K562 (cell line): ENCODE data around the gene DNAAF1. TPM values are rescaled to one million over a fixed set of nuclear protein-coding genes. Genes with fewer than 3 reads are reported as not detected.
"Not testable (repeated sequence)": the region's sequence is repeated elsewhere in the genome, so short reads cannot be mapped to it uniquely, and the experiment has no call there.

Source experiments
- ATAC-seq: fragments of 200-7000 bp; cut with Tn5 transposase; 3 replicates; pipeline ENCODE4 v1.9.1; 2020; ENCODE audit warnings: moderate library complexity
- BruUV-seq: library from RNA; stranded (reverse); fragments of 400-500 nt; replicated peaks from 2 replicates; lab custom pipeline; 2021; lab: Mats Ljungman, UMichigan
- CTCF ChIA-PET: fragments of 300-600 bp; formaldehyde crosslinking; extraction: SDS; loops from one replicate; lab custom pipeline; 2021; ENCODE audit warnings: low intra/inter-chr PET ratio; lab: Yijun Ruan, JAX
- POLR2A ChIA-PET: fragments of 300-600, 350-650 bp; sonication (Branson Sonifier 250); formaldehyde crosslinking; extraction: SDS; loops from one replicate; lab custom pipeline; 2021; ENCODE audit warnings: antibody characterized with exemption, inconsistent platforms; lab: Yijun Ruan, JAX
- DNase-seq, 4 experiments: peaks; one replicate each; pipeline versions ENCODE4 v3.0.0 to v3.0.0-alpha.2; 2011 to 2018; ENCODE audit warnings: low spot score in 3 of 4, mixed read lengths in 3 of 4; ENCODE audit errors: extremely low read depth in 1 of 4
- FAIRE-seq: peaks from 2 replicates; lab custom pipeline; 2011; peaks lifted over from hg19 to GRCh38; lab: Jason Lieb, UNC
- H2AFZ ChIP-seq: 2 replicates; pipeline ENCODE4 v1.6.0; 2011; ENCODE audit warnings: low read depth, low read length, control low read depth, inconsistent platforms
- H3K27ac ChIP-seq: fragments of 200-600 bp; 3 replicates; pipeline ENCODE4 v1.8.0; 2011; ENCODE audit warnings: low read depth, mild to moderate bottlenecking, control low read depth, inconsistent platforms, low read length, moderate library complexity, mixed read lengths; ENCODE audit errors: extremely low read depth
- H3K27me3 ChIP-seq, 2 experiments: fragments of 300-600 bp in 1 of 2; 2 replicates in 1 of 2; 3 replicates in 1 of 2; pipeline versions ENCODE4 v1.6.0 to v1.8.0; 2011; ENCODE audit warnings: inconsistent platforms in 2 of 2, low read length in 2 of 2, mild to moderate bottlenecking in 1 of 2, mixed read lengths in 1 of 2, moderate library complexity in 1 of 2; ENCODE audit not compliant: control insufficient read depth in 2 of 2, insufficient read depth in 2 of 2
- H3K36me3 ChIP-seq: fragments of 300-600 bp; 3 replicates; pipeline ENCODE4 v1.8.0; 2011; ENCODE audit warnings: mild to moderate bottlenecking, low read length, inconsistent platforms; ENCODE audit not compliant: control insufficient read depth, insufficient read depth
- H3K4me1 ChIP-seq, 2 experiments: fragments of 200-600 bp in 1 of 2; replicated peaks in 1 of 2; 2 replicates in 1 of 2; 3 replicates in 1 of 2; pipeline versions ENCODE4 v1.5.1 to v1.8.0; 2011; ENCODE audit warnings: inconsistent platforms in 2 of 2, low read length in 2 of 2, mild to moderate bottlenecking in 1 of 2, mixed read lengths in 1 of 2, moderate library complexity in 1 of 2; ENCODE audit not compliant: control insufficient read depth in 2 of 2, insufficient read depth in 2 of 2
- H3K4me2 ChIP-seq: 2 replicates; pipeline ENCODE4 v1.6.1; 2011; ENCODE audit warnings: low read length, control low read depth, inconsistent platforms, mixed read lengths; ENCODE audit not compliant: insufficient read depth
- H3K4me3 ChIP-seq: fragments of 200-600 bp; sonication (generic), shearing (Covaris generic); 2 replicates; pipeline ENCODE4 v1.5.1; 2016; ENCODE audit warnings: control low read depth, inconsistent platforms
- H3K79me2 ChIP-seq: fragments of 200-600 bp; 3 replicates; pipeline ENCODE4 v1.8.0; 2011; ENCODE audit warnings: low read length, inconsistent platforms; ENCODE audit not compliant: control insufficient read depth, insufficient read depth
- H3K9ac ChIP-seq, 2 experiments: 2 replicates each; pipeline versions ENCODE4 v1.6.0 to v1.6.1; 2011; ENCODE audit warnings: low read depth in 2 of 2, low read length in 2 of 2, control low read depth in 1 of 2, inconsistent platforms in 1 of 2, mild to moderate bottlenecking in 1 of 2, mixed read lengths in 1 of 2; ENCODE audit not compliant: insufficient read depth in 1 of 2
- H3K9me1 ChIP-seq: one replicate; pipeline ENCODE4 v1.6.0; 2011; ENCODE audit warnings: inconsistent platforms, mild to moderate bottlenecking, low read length, moderate library complexity; ENCODE audit not compliant: control insufficient read depth, insufficient read depth
- H3K9me3 ChIP-seq: replicated peaks from 2 replicates; pipeline ENCODE4 v1.5.1; 2011; ENCODE audit warnings: low read depth, low read length, inconsistent platforms; ENCODE audit not compliant: control insufficient read depth, insufficient read depth
- H4K20me1 ChIP-seq: replicated peaks from 2 replicates; pipeline ENCODE4 v1.6.1; 2011; ENCODE audit warnings: low read length, inconsistent platforms, mixed read lengths; ENCODE audit not compliant: control insufficient read depth, insufficient read depth
- MED1 ChIP-seq: sonication (generic); formaldehyde crosslinking; IDR thresholded peaks from 2 replicates; pipeline ENCODE4 v1.8.1; 2023; ENCODE audit warnings: missing genetic modification reagents, borderline replicate concordance
- PML ChIP-seq: IDR thresholded peaks from 2 replicates; pipeline ENCODE4 v1.6.1; 2012; ENCODE audit warnings: low read length, inconsistent platforms
- POU5F1 ChIP-seq: fragments of 150-350 bp; IDR thresholded peaks from 2 replicates; pipeline ENCODE4 v1.6.1; 2014; ENCODE audit warnings: borderline replicate concordance, low read length, low read depth, mild to moderate bottlenecking; ENCODE audit not compliant: partially characterized antibody
- RFX1 ChIP-seq: fragments of 450-650 bp; IDR thresholded peaks from 2 replicates; pipeline ENCODE4 v1.6.1; 2016; ENCODE audit warnings: mild to moderate bottlenecking, moderate library complexity
- RFX5 ChIP-seq: IDR thresholded peaks from 2 replicates; pipeline ENCODE4 v1.6.1; 2011; ENCODE audit warnings: low read depth, mild to moderate bottlenecking, improper control_type of control experiment, low read length
- TAF9B ChIP-seq: fragments of 450-650 bp; IDR thresholded peaks from 2 replicates; pipeline ENCODE4 v1.6.1; 2018; ENCODE audit warnings: mild to moderate bottlenecking; ENCODE audit not compliant: partially characterized antibody
- TRIM28 ChIP-seq: fragments of 450-650 bp; IDR thresholded peaks from 2 replicates; pipeline ENCODE4 v1.6.1; 2017
- ZNF121 ChIP-seq: sonication (generic); formaldehyde crosslinking; conservative IDR thresholded peaks from 2 replicates; pipeline ENCODE4 v1.8.0; 2022; ENCODE audit warnings: missing genetic modification reagents
- ZSCAN29 ChIP-seq: fragments of 450-650 bp; IDR thresholded peaks from 2 replicates; pipeline ENCODE4 v1.6.1; 2017
- whole genome bisulfite sequencing: fragments of 100-300 bp; shearing (Covaris generic); methylation state at CpG from one replicate; pipeline ENCODE4 v1.1.6; 2016; ENCODE audit warnings: low coverage, mixed read lengths; ENCODE audit not compliant: insufficient coverage; ENCODE audit errors: missing lambda C conversion rate; 5-methylcytosine and 5-hydroxymethylcytosine counted together
- in situ Hi-C: fragments of 300-500 bp; cut with MboI; formaldehyde crosslinking; loops from 4 replicates; pipeline ENCODE4 v1.15.0; 2018; ENCODE audit warnings: inconsistent platforms, mixed read lengths
- intact Hi-C: fragments of 100-400 bp; cut with micrococcal nuclease; formaldehyde crosslinking; loops from 2 replicates; pipeline ENCODE4 v1.14.2; 2022
- polyA plus RNA-seq, 8 experiments: library from polyadenylated mRNA; depleted of rRNA in 4 of 8; stranded (reverse) in 5 of 8; unstranded in 3 of 8; fragments of >200 nt; fragmentation: Nextera tagmentation in 2 of 8; fragmentation: Illumina TruSeq in 1 of 8; extraction: Ambion mirVana in 2 of 8; extraction: Trizol in 1 of 8; gene quantifications; 2 replicates each; pipeline versions ENCODE4 v1.2.1 to v1.2.3, GENCODE V29; 2011 to 2014; ENCODE audit warnings: inconsistent platforms in 1 of 8, missing spikeins in 1 of 8
- total RNA-seq, 7 experiments: library from RNA; depleted of rRNA in 6 of 7; stranded (reverse); fragments of >200 nt in 6 of 7; fragmentation: Illumina TruSeq in 2 of 7; extraction: Trizol in 2 of 7; gene quantifications; 2 replicates each; pipeline versions ENCODE4 v1.2.1 to v1.2.3, GENCODE V29; 2011 to 2021; ENCODE audit warnings: low replicate concordance in 1 of 7
- TF ChIP-seq, protein P1 (sequence below): fragments of 450-650 bp; formaldehyde crosslinking; IDR thresholded peaks from 2 replicates; pipeline ENCODE4 v1.4.0; 2022; ENCODE audit warnings: mild to moderate bottlenecking, moderate library complexity

Gene DNAAF1
- total and polyA plus RNA-seq, 9 of the 15 experiments (the other 6 are each of a cell fraction or from before 2014, with no cell fraction given) = 0.01 TPM; not detected in 8

- in situ Hi-C loops, BruUV-seq, FAIRE-seq, H3K9me1 ChIP-seq, H2AFZ ChIP-seq, H3K4me3 ChIP-seq, H3K4me2 ChIP-seq, H3K36me3 ChIP-seq, CTCF ChIA-PET, H3K79me2 ChIP-seq, intact Hi-C loops, H4K20me1 ChIP-seq, DNase-seq, H3K27ac ChIP-seq, H3K9ac ChIP-seq, H3K9me3 ChIP-seq, ATAC-seq, H3K4me1 ChIP-seq: not testable (repeated sequence)
- peaks cover 61 to 75% of the 10 kb centered on the region in 2 experiments for H3K27me3 ChIP-seq
- TF ChIP-seq ZNF121 (CRISPR knock-in tag) = peak; percentile 85
- 3% methylated on average over 3 of the region's 3 CpGs for WGBS
- POLR2A ChIA-PET = interaction anchor here (0.8 kb wide), 1 partner anchor 63 kb away, joined by 4 read pairs; no protein-coding TSS in a partner anchor
Observed at GRCh38 chr16:84216144-84216543, 71.0 kb downstream of the DNAAF1 start.

DNA sequence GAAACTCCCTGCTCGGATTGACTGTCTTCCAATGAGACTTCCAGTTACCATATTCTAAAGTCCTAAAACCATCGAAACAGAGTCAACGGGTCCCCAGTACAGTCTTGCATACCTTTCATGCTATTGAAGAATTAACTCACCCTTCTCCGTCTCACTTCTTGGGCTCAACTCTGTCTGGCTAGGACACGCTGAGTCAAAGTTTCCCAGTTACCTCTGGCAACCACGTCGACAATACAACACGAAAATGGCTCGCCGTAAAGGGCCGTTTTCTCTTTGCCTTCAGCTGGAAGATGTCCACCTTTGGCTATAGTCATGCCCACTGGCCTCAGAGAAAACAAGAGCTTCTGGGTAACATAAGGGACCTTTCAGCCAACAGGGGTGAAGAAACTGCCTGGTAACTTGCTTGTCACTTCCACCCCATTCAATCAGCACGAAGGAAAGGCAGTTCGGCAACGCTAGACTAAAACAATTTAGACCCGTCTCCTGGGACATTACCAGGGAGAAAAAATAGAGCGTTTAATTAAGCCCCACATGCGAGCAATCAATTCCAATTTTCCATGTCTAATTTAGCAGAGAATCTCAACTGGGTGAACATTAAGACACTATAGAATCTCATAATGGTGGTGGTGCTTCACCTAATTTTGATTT is 73.2 kb downstream of the DNAAF1 start:
- CTCF ChIA-PET = no interaction called here
- Histone ChIP-seq H3K27ac (no peak overlapping the region), H3K27me3 (peaks cover 78 to 86% of the 10 kb centered on the region in 2 experiments), H3K36me3 (no peaks in the 10 kb centered on the region), H3K79me2 (no peaks in the 10 kb centered on the region)
- no peak for FAIRE-seq
- no peak for ATAC-seq
- TF ChIP-seq PML = no peak
- TF ChIP-seq TAF9B = no peak
- peak; percentile 67 for TF ChIP-seq RFX5
- TF ChIP-seq MED1 (CRISPR knock-in tag) = no peak
- no peak for TF ChIP-seq POU5F1
- peak; percentile 41 for TF ChIP-seq RFX1
- TF ChIP-seq, protein P1, sequence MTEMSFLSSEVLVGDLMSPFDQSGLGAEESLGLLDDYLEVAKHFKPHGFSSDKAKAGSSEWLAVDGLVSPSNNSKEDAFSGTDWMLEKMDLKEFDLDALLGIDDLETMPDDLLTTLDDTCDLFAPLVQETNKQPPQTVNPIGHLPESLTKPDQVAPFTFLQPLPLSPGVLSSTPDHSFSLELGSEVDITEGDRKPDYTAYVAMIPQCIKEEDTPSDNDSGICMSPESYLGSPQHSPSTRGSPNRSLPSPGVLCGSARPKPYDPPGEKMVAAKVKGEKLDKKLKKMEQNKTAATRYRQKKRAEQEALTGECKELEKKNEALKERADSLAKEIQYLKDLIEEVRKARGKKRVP (CRISPR knock-in tag) = no peak
- no peak for TF ChIP-seq TRIM28
- TF ChIP-seq ZSCAN29 = no peak
- TF ChIP-seq, all 486 proteins: peak for 2
- no peak overlapping the region for H3K4me3 ChIP-seq
- H4K20me1 ChIP-seq = peaks cover 8% of the 10 kb centered on the region; the same call in 1 of the 2 replicates
- in situ Hi-C loops = no loop called here
- whole genome bisulfite sequencing = 2% methylated on average over 17 of the region's 17 CpGs
- BruUV-seq = no TSS peak
- no peak for DNase-seq
- no peak overlapping the region for H3K4me2 ChIP-seq
- no peak overlapping the region for H2AFZ ChIP-seq
- no peaks in the 10 kb centered on the region for H3K9me3 ChIP-seq
- peaks cover 0 to 6% of the 10 kb centered on the region in 2 experiments; a peak in 1 of 5 replicates for H3K4me1 ChIP-seq
- POLR2A ChIA-PET = interaction anchor here (0.6 to 1.0 kb wide), 3 partner anchors 11 to 900 kb away, joined by 3 to 4 read pairs (median 4); no protein-coding TSS in a partner anchor
- no peak overlapping the region for H3K9ac ChIP-seq
- intact Hi-C loops = no loop called here
- H3K9me1 ChIP-seq = no peaks in the 10 kb centered on the region
